ENCODE results near the gene MDFIC2.
"Not testable (repeated sequence)": the region's sequence is repeated elsewhere in the genome, so short reads cannot be mapped to it uniquely, and the experiment has no call there.

Gene MDFIC2

GRCh38 chr3:70227437-70227836, 85.0 kb downstream of the MDFIC2 start:
- H3K27ac ChIP-seq (ENCODE audit: low read depth, low read length): no peak overlapping the region
- 0 out of 2 replicates have a peak, but pooled peaks cover 3% of the 10 kb centered on the region for H3K4me1 ChIP-seq (ENCODE audit: insufficient read depth, low read length)
- H3K9ac ChIP-seq (ENCODE audit: low read depth, low read length): no peak overlapping the region
- WGBS: 95% methylated on average over 2 of the region's 3 CpGs
- no peaks in the 10 kb centered on the region for H3K9me3 ChIP-seq (ENCODE audit: insufficient read depth, low read depth, low read length)
- H3K27me3 ChIP-seq (ENCODE audit: insufficient read depth, low read length): no peaks in the 10 kb centered on the region
- no peaks in the 10 kb centered on the region for H3K36me3 ChIP-seq (ENCODE audit: insufficient read depth, low read length)
- no peak overlapping the region for H3K4me3 ChIP-seq (ENCODE audit: low read length)

DNA sequence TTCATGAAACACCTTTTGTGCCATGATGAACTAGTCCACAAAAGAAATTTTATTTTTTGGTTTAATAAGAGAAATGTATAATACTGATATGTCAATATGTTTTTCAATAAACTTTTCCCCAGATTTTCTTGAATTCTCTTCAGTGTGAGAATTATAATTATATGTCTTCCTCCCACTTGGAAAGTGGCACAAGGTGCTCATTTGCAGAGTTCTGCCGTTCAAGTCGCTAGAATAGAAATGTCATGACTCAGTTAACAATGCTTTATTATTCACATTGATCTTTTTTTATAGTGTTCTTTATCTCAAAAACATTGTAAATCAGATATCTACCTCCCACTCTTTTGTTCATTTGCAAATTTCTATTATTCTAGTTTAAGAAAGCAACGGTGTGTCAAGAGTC, 87.3 kb downstream of the MDFIC2 start:
- no peak overlapping the region for H3K4me3 ChIP-seq (ENCODE audit: low read length)
- H3K36me3 ChIP-seq (ENCODE audit: insufficient read depth, low read length): no peaks in the 10 kb centered on the region
- no peak overlapping the region for H3K27ac ChIP-seq (ENCODE audit: low read depth, low read length)
- WGBS: 100% methylated on average over 1 of the region's 3 CpGs
- H3K9me3 ChIP-seq (ENCODE audit: insufficient read depth, low read depth, low read length): no peaks in the 10 kb centered on the region
- 0 out of 2 replicates have a peak, but pooled peaks cover 3% of the 10 kb centered on the region for H3K4me1 ChIP-seq (ENCODE audit: insufficient read depth, low read length)
- H3K9ac ChIP-seq (ENCODE audit: low read depth, low read length): no peak overlapping the region
- H3K27me3 ChIP-seq (ENCODE audit: insufficient read depth, low read length): no peaks in the 10 kb centered on the region

GRCh38 chr3:70224337-70224736, 88.1 kb downstream of the MDFIC2 start:
- Histone ChIP-seq H3K27me3 (ENCODE audit: insufficient read depth, low read length) (no peaks in the 10 kb centered on the region), H3K9me3 (ENCODE audit: insufficient read depth, low read depth, low read length) (no peaks in the 10 kb centered on the region), H3K4me3 (ENCODE audit: low read length) (no peak overlapping the region), H3K27ac (ENCODE audit: low read depth, low read length) (no peak overlapping the region), H3K4me1 (ENCODE audit: insufficient read depth, low read length) (0 out of 2 replicates have a peak, but pooled peaks cover 3% of the 10 kb centered on the region), H3K9ac (ENCODE audit: low read depth, low read length) (no peak overlapping the region), H3K36me3 (ENCODE audit: insufficient read depth, low read length) (no peaks in the 10 kb centered on the region)
- WGBS: 95% methylated on average over 5 of the region's 5 CpGs

- no peaks in the 10 kb centered on the region for H3K9me3 ChIP-seq (ENCODE audit: insufficient read depth, low read depth, low read length)
- no peaks in the 10 kb centered on the region for H3K36me3 ChIP-seq (ENCODE audit: insufficient read depth, low read length)
- no peak overlapping the region for H3K27ac ChIP-seq (ENCODE audit: low read depth, low read length)
- WGBS: 82% methylated on average over 3 of the region's 3 CpGs
- no peaks in the 10 kb centered on the region for H3K4me1 ChIP-seq (ENCODE audit: insufficient read depth, low read length)
- no peak overlapping the region for H3K4me3 ChIP-seq (ENCODE audit: low read length)
- no peak overlapping the region for H3K9ac ChIP-seq (ENCODE audit: low read depth, low read length)
- H3K27me3 ChIP-seq (ENCODE audit: insufficient read depth, low read length): no peaks in the 10 kb centered on the region
These were observed 94.0 kb downstream of the MDFIC2 start for GRCh38 chr3:70218471-70218870.

GRCh38 chr3:70211274-70211673, 101.2 kb downstream of the MDFIC2 start:
- not testable (repeated sequence) for H3K9me3 ChIP-seq (ENCODE audit: insufficient read depth, low read depth, low read length); H3K27me3 ChIP-seq (ENCODE audit: insufficient read depth, low read length); H3K36me3 ChIP-seq (ENCODE audit: insufficient read depth, low read length); H3K4me3 ChIP-seq (ENCODE audit: low read length); H3K4me1 ChIP-seq (ENCODE audit: insufficient read depth, low read length); H3K9ac ChIP-seq (ENCODE audit: low read depth, low read length); H3K27ac ChIP-seq (ENCODE audit: low read depth, low read length)

DNA sequence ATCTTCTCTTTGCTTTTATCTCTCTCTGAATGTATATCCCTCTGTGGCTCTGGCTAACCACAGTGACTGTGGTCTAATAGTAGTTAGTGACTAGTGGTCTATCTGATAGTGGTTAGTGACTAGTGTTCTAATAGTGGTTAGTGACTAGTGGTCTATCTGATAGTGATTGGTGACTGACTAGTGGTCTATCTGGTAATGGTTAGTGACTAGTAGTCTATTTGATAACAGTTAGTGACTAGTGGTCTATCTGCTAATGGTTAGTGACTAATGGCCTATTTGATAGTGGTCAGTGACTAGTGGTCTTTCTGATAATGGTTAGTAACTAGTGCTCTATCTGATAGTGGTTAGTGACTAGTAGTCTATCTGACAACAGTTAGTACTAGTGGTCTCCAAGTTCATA, 110.5 kb downstream of the MDFIC2 start:
- Histone ChIP-seq H3K27me3 (ENCODE audit: insufficient read depth, low read length) (no peaks in the 10 kb centered on the region), H3K9me3 (ENCODE audit: insufficient read depth, low read depth, low read length) (no peaks in the 10 kb centered on the region), H3K27ac (ENCODE audit: low read depth, low read length) (no peak overlapping the region), H3K9ac (ENCODE audit: low read depth, low read length) (no peak overlapping the region), H3K4me3 (ENCODE audit: low read length) (no peak overlapping the region), H3K4me1 (ENCODE audit: insufficient read depth, low read length) (no peaks in the 10 kb centered on the region), H3K36me3 (ENCODE audit: insufficient read depth, low read length) (no peaks in the 10 kb centered on the region)

DNA sequence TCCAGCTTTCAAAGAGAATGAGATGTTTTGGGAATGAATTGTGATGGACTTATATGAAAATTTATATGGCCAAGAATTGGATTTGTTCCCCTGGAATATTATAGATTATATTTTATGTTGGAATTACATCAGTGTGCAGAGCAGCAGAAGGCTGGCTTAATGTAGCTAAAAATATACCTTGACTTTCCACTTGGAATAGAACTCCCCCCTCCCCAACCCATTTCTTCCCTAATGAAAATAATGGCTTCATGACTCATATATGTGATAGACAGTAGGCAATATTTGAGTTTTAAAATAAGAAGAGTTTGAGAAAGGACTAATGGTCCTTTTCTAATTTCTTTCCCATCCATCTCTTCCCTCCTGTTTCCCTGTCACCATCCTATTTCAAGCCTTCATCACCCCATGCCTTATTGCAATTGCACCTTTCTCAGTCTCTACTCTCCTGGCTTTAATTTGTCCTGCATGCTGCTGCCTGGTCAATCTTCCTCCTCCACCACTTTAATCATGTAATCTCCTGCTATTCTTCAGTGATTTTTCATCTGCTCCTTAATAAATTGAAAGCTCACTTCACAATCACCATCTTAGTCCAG, 122.5 kb downstream of the MDFIC2 start:
- Histone ChIP-seq H3K36me3 (ENCODE audit: insufficient read depth, low read length) (no peaks in the 10 kb centered on the region), H3K27ac (ENCODE audit: low read depth, low read length) (no peak overlapping the region), H3K9ac (ENCODE audit: low read depth, low read length) (no peak overlapping the region), H3K9me3 (ENCODE audit: insufficient read depth, low read depth, low read length) (no peaks in the 10 kb centered on the region), H3K4me3 (ENCODE audit: low read length) (no peak overlapping the region), H3K4me1 (ENCODE audit: insufficient read depth, low read length) (no peaks in the 10 kb centered on the region), H3K27me3 (ENCODE audit: insufficient read depth, low read length) (no peaks in the 10 kb centered on the region)

DNA sequence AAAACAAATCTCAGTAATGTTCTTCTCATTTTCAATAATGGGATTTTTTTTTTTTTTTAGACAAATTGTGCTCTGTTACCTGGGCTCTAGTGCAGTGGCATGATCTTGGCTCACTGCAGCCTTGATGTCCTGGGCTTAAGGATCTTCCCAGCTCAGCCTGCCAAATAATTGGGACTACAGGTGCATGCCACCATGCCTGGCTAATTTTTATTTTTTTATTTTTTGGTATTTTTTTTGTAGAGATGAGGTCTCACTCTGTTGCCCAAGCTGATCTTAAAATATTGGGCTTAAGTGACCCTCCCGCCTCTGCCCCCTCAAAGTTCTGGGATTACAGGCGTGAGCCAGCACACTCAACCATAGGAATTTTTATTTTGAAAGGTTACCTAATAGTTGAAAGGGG, 126.2 kb downstream of the MDFIC2 start:
- H3K4me3 ChIP-seq (ENCODE audit: low read length): no peak overlapping the region
- no peak overlapping the region for H3K9ac ChIP-seq (ENCODE audit: low read depth, low read length)
- 0 out of 2 replicates have a peak, but pooled peaks cover 3% of the 10 kb centered on the region for H3K27me3 ChIP-seq (ENCODE audit: insufficient read depth, low read length)
- H3K4me1 ChIP-seq (ENCODE audit: insufficient read depth, low read length): peaks cover 20% of the 10 kb centered on the region
- WGBS: 95% methylated on average over 2 of the region's 2 CpGs
- no peaks in the 10 kb centered on the region for H3K9me3 ChIP-seq (ENCODE audit: insufficient read depth, low read depth, low read length)
- H3K36me3 ChIP-seq (ENCODE audit: insufficient read depth, low read length): no peaks in the 10 kb centered on the region
- H3K27ac ChIP-seq (ENCODE audit: low read depth, low read length): no peak overlapping the region

GRCh38 chr3:70185661-70186060, 126.8 kb downstream of the MDFIC2 start:
- Histone ChIP-seq H3K9me3 (ENCODE audit: insufficient read depth, low read depth, low read length) (no peaks in the 10 kb centered on the region), H3K9ac (ENCODE audit: low read depth, low read length) (no peak overlapping the region), H3K4me3 (ENCODE audit: low read length) (no peak overlapping the region), H3K4me1 (ENCODE audit: insufficient read depth, low read length) (peaks cover 23% of the 10 kb centered on the region), H3K36me3 (ENCODE audit: insufficient read depth, low read length) (no peaks in the 10 kb centered on the region), H3K27me3 (ENCODE audit: insufficient read depth, low read length) (0 out of 2 replicates have a peak, but pooled peaks cover 3% of the 10 kb centered on the region), H3K27ac (ENCODE audit: low read depth, low read length) (no peak overlapping the region)
- WGBS: 86% methylated on average over 1 of the region's 1 CpG

DNA sequence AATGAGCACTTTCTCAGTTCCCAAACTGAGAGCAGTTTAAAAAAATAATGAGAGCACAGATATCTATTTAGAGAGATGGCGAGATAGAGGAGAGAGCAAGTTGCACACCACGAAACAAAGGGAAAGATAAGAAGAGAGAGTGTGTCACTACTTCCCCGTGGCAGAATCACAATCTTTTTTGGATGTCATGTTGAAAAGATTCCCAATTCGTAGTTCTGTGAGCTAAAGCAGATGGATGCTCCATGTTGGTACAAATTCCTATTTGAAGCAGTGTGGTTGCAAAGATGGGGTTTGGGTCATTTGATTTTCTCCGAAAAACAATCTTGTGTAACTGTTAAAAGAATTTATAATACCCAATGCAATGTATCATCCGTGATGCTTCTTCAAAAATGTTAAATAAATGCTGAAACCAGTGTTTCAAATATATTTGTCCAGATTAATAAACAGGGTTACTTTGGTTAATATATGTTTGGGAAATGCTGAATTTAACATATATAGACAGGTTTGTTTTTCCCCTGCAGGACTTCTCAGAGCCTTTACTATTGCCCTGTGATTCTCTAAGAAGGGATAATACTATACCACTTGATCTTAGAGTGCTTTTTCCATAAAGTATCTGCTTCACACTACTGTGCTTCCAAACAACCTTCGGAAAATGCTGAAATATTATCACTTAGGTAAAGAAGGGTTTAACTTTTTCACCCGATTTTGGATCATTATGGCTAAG, 128.5 kb downstream of the MDFIC2 start:
- no peaks in the 10 kb centered on the region for H3K9me3 ChIP-seq (ENCODE audit: insufficient read depth, low read depth, low read length)
- 96% methylated on average over 7 of the region's 8 CpGs for WGBS
- H3K36me3 ChIP-seq (ENCODE audit: insufficient read depth, low read length): no peaks in the 10 kb centered on the region
- 0 out of 2 replicates have a peak, but pooled peaks cover 3% of the 10 kb centered on the region for H3K27me3 ChIP-seq (ENCODE audit: insufficient read depth, low read length)
- no peak overlapping the region for H3K27ac ChIP-seq (ENCODE audit: low read depth, low read length)
- H3K9ac ChIP-seq (ENCODE audit: low read depth, low read length): no peak overlapping the region
- no peak overlapping the region for H3K4me3 ChIP-seq (ENCODE audit: low read length)
- H3K4me1 ChIP-seq (ENCODE audit: insufficient read depth, low read length): peaks cover 23% of the 10 kb centered on the region

GRCh38 chr3:70182166-70182565, 130.3 kb downstream of the MDFIC2 start:
- H3K9me3 ChIP-seq (ENCODE audit: insufficient read depth, low read depth, low read length): no peaks in the 10 kb centered on the region
- WGBS: 67% methylated on average over 12 of the region's 12 CpGs
- 0 out of 2 replicates have a peak, but pooled peaks cover 3% of the 10 kb centered on the region for H3K27me3 ChIP-seq (ENCODE audit: insufficient read depth, low read length)
- no peak overlapping the region for H3K27ac ChIP-seq (ENCODE audit: low read depth, low read length)
- H3K9ac ChIP-seq (ENCODE audit: low read depth, low read length): no peak overlapping the region
- no peak overlapping the region for H3K4me3 ChIP-seq (ENCODE audit: low read length)
- H3K36me3 ChIP-seq (ENCODE audit: insufficient read depth, low read length): no peaks in the 10 kb centered on the region
- H3K4me1 ChIP-seq (ENCODE audit: insufficient read depth, low read length): peaks cover 23% of the 10 kb centered on the region
